Mesothelial cell of epicardium (in vitro differentiated cells): Measurements from ENCODE around the gene NPEPL1. TPM values are rescaled to one million over a fixed set of nuclear protein-coding genes. Genes with fewer than 3 reads are reported as not detected.

Experiments used
- DNase-seq, 2 experiments: peaks; one replicate each; pipeline ENCODE4 v3.0.0; 2021; ENCODE audit warnings: low spot score in 2 of 2; ENCODE audit not compliant: unreplicated experiment in 2 of 2
- H3K27ac Mint-ChIP-seq: 2 replicates; pipeline ENCODE4 v1.8.0; 2021; ENCODE audit warnings: mixed read lengths
- H3K27me3 Mint-ChIP-seq: 2 replicates; pipeline ENCODE4 v1.8.0; 2021; ENCODE audit warnings: low read depth, mixed read lengths
- H3K36me3 Mint-ChIP-seq: 2 replicates; pipeline ENCODE4 v1.8.0; 2021; ENCODE audit warnings: mixed read lengths
- H3K4me1 Mint-ChIP-seq: 2 replicates; pipeline ENCODE4 v1.8.0; 2021; ENCODE audit warnings: mixed read lengths
- H3K4me3 Mint-ChIP-seq: 2 replicates; pipeline ENCODE4 v1.8.0; 2021; ENCODE audit warnings: mild to moderate bottlenecking, moderate library complexity, mixed read lengths
- H3K9me3 Mint-ChIP-seq: 2 replicates; pipeline ENCODE4 v1.8.0; 2021; ENCODE audit warnings: mixed read lengths
- CTCF ChIP-seq: fragments of 200-600 bp; sonication (generic); IDR thresholded peaks from one replicate; pipeline ENCODE4 v1.5.0; 2021; ENCODE audit warnings: antibody characterized with exemption; ENCODE audit not compliant: unreplicated experiment
- total RNA-seq: library from RNA; stranded (reverse); gene quantifications from 3 replicates; pipeline ENCODE4 v1.2.1, GENCODE V29; 2021

NPEPL1 gene
- total RNA-seq, 1 donor from 2014 or later = 65.8 TPM

DNA sequence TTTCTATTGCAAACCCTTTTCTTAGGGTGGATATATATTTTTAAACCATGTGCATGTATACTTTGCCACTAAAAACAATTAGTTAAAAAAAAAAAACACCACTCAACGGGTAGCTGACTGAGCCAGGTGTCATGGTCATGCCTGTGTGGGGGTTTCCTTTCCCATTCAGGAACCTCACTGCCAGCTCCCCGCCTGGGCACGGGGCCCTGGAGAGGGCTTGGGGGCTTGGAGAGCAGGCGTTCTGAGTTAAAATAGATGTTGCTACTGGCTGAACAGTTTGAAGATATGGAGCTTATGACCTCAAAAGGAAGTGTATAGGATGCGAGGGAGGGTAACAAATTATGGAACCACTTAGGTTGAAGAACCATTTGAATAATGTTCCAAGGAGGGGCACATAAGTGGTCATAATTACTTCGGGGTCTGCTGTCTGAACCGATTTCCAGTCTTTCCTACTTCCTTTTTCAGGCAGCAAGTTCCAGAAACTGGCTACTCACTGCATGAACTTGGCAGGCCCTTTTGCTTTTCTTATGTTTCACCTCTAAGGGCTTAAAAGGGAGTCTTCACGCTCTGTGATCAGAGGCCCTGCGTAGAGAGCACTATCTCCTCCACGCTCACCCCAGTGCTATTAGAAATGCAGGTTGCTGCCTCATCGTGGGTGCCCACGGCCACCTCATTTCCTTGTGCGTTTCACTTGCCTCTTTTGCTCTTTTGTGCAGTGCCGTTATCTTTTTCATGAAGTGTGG is 31.6 kb upstream of the NPEPL1 start:
- Mint-ChIP-seq H3K9me3 (no peaks in the 10 kb centered on the region), H3K4me3 (no peak overlapping the region), H3K27me3 (no peaks in the 10 kb centered on the region), H3K36me3 (peaks cover 5% of the 10 kb centered on the region), H3K27ac (peak overlapping the region; percentile 19), H3K4me1 (peaks cover 40% of the 10 kb centered on the region)
- TF ChIP-seq CTCF = no peak
- no peak for DNase-seq

GRCh38 chr20:58661598-58662473 is 30.8 kb upstream of the NPEPL1 start:
- no peak for DNase-seq
- no peak overlapping the region for H3K4me3 Mint-ChIP-seq
- H3K36me3 Mint-ChIP-seq = peaks cover 6% of the 10 kb centered on the region
- no peaks in the 10 kb centered on the region for H3K27me3 Mint-ChIP-seq
- TF ChIP-seq CTCF = no peak
- H3K27ac Mint-ChIP-seq = peak overlapping the region; percentile 37
- H3K9me3 Mint-ChIP-seq = no peaks in the 10 kb centered on the region
- H3K4me1 Mint-ChIP-seq = peaks cover 32% of the 10 kb centered on the region

GRCh38 chr20:58664331-58664730 is 28.3 kb upstream of the NPEPL1 start:
- Mint-ChIP-seq H3K4me3 (no peak overlapping the region), H3K27ac (no peak overlapping the region), H3K36me3 (peaks cover 13% of the 10 kb centered on the region), H3K27me3 (no peaks in the 10 kb centered on the region), H3K9me3 (no peaks in the 10 kb centered on the region), H3K4me1 (peaks cover 12% of the 10 kb centered on the region)
- DNase-seq = no peak
- no peak for TF ChIP-seq CTCF

DNA sequence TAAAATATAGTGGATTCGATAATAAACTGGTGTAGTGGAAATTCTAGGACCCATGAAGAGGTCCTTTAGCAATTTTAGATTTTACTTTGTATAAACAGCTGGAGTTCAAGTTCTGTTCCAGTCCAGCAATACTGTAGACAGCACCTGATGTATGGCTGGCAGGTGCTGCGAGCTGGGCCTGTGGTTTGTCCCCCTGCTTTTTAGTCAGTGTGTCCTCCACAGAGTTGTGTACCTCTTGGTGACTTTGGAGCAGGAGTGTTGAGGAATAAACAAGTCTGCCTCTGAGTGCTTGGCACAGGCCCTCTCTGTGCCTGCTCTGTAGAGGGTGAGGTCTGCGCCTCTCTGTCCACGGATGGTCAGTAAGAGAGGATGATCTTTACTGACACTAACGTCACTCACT is 27.7 kb upstream of the NPEPL1 start:
- DNase-seq = no peak
- Mint-ChIP-seq H3K27ac (no peak overlapping the region), H3K4me1 (peaks cover 8% of the 10 kb centered on the region), H3K9me3 (no peaks in the 10 kb centered on the region), H3K27me3 (no peaks in the 10 kb centered on the region), H3K36me3 (peaks cover 13% of the 10 kb centered on the region), H3K4me3 (no peak overlapping the region)
- TF ChIP-seq CTCF = no peak

DNA sequence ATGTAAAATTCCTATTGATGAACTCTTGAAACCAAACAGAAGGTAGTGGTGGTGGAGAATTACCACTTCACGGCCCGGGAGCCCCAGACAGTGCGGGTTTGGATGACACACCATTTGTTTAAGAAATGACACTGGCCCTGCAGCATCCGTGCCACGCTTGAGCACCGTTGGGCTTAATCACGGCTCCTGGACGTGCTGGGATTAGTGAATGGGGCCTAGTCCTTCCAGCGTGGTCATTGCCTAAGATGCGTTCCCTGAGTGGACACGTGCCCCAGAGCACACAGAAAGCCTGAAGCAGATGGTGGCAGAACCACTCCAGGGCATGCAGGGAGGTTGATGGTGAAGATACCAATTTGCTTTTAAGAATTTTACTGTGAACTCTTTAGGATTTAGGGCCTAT is 27.0 kb upstream of the NPEPL1 start:
- Mint-ChIP-seq H3K27ac (no peak overlapping the region), H3K27me3 (no peaks in the 10 kb centered on the region), H3K4me3 (no peak overlapping the region), H3K36me3 (peaks cover 17% of the 10 kb centered on the region), H3K4me1 (peaks cover 2% of the 10 kb centered on the region), H3K9me3 (no peaks in the 10 kb centered on the region)
- DNase-seq = no peak
- TF ChIP-seq CTCF = no peak
